Panc1 (cell line): Measurements from ENCODE around the gene CTNNA1. TPM values are rescaled to one million over a fixed set of nuclear protein-coding genes. Genes with fewer than 3 reads are reported as not detected.

Source experiments
- ATAC-seq: fragments of 200-7000 bp; cut with Tn5 transposase; 2 replicates; pipeline ENCODE4 v1.9.1; 2020; ENCODE audit warnings: mild to moderate bottlenecking, moderate library complexity
- BruUV-seq: library from RNA; stranded (reverse); fragments of 400-500 nt; replicated peaks from 2 replicates; lab custom pipeline; 2021; lab: Mats Ljungman, UMichigan
- CTCF ChIA-PET: fragments of 300-600 bp; sonication (Branson Sonifier 250); formaldehyde crosslinking; loops from one replicate; lab custom pipeline; 2022; ENCODE audit warnings: antibody characterized with exemption; lab: Charles Lee
- POLR2A ChIA-PET: fragments of 300-600 bp; sonication (Branson Sonifier 250); formaldehyde crosslinking; loops from one replicate; lab custom pipeline; 2022; ENCODE audit warnings: antibody characterized with exemption; lab: Charles Lee
- DNase-seq: peaks from one replicate; pipeline ENCODE4 v3.0.0-alpha.2; 2010; ENCODE audit warnings: low read depth, low spot score
- H3K27ac ChIP-seq: 2 replicates; pipeline ENCODE4 v1.5.1; 2011; ENCODE audit warnings: mild to moderate bottlenecking, low read length, inconsistent platforms
- H3K27me3 ChIP-seq: fragments of 200-500 bp; sonication (Bioruptor generic); 2 replicates; pipeline ENCODE4 v1.6.0; 2014; ENCODE audit warnings: low read length, inconsistent platforms; ENCODE audit not compliant: control insufficient read depth, insufficient read depth
- H3K36me3 ChIP-seq: fragments of 200-500 bp; sonication (Bioruptor generic); 2 replicates; pipeline ENCODE4 v1.5.1; 2014; ENCODE audit warnings: inconsistent platforms, mild to moderate bottlenecking, low read length, moderate library complexity; ENCODE audit not compliant: control insufficient read depth, insufficient read depth
- H3K4me1 ChIP-seq: 2 replicates; pipeline ENCODE4 v1.5.1; 2011; ENCODE audit warnings: inconsistent platforms, mild to moderate bottlenecking, low read length, moderate library complexity; ENCODE audit not compliant: control insufficient read depth, insufficient read depth
- H3K4me3 ChIP-seq, 2 experiments: 2 replicates each; pipeline ENCODE4 v1.5.1; 2011 to 2012; ENCODE audit warnings: low read depth in 2 of 2, low read length in 2 of 2, mild to moderate bottlenecking in 2 of 2, inconsistent platforms in 1 of 2, moderate library complexity in 1 of 2
- H3K9me3 ChIP-seq: fragments of 200-500 bp; sonication (Bioruptor generic); 2 replicates; pipeline ENCODE4 v1.5.1; 2014; ENCODE audit warnings: low read depth, mild to moderate bottlenecking, inconsistent platforms, low read length, moderate library complexity; ENCODE audit not compliant: control insufficient read depth, insufficient read depth
- CTCF ChIP-seq: fragments of 450-650 bp; IDR thresholded peaks from 2 replicates; pipeline ENCODE4 v1.5.1; 2017; ENCODE audit warnings: mild to moderate bottlenecking
- POLR2AphosphoS5 ChIP-seq: IDR thresholded peaks from 2 replicates; pipeline ENCODE4 v1.6.1; 2012; ENCODE audit warnings: mild to moderate bottlenecking, low read depth, low read length, moderate library complexity
- SIN3A ChIP-seq: IDR thresholded peaks from 2 replicates; pipeline ENCODE4 v1.6.1; 2012; ENCODE audit warnings: low read depth, mild to moderate bottlenecking, low read length, moderate library complexity, borderline replicate concordance; ENCODE audit not compliant: insufficient read depth
- TCF7L2 ChIP-seq: IDR thresholded peaks from 2 replicates; pipeline ENCODE4 v1.6.1; 2011; ENCODE audit warnings: mild to moderate bottlenecking, low read depth, low read length, inconsistent platforms
- in situ Hi-C: cut with HindIII; loops from 2 replicates; pipeline ENCODE4 v1.10.0; 2016; ENCODE audit warnings: low sequenced_read_pairs, low pct_unique_long_range_greater_than_20kb
- intact Hi-C: fragments of 100-400 bp; cut with micrococcal nuclease; formaldehyde crosslinking; loops from one replicate; pipeline ENCODE4 v1.10.0; 2022; ENCODE audit not compliant: unreplicated experiment
- total RNA-seq: library from RNA; stranded (reverse); gene quantifications from one replicate; pipeline ENCODE4 v1.2.1, GENCODE V29; 2021; ENCODE audit not compliant: unreplicated experiment
- TF ChIP-seq, protein P1 (sequence below), 2 experiments: IDR thresholded peaks; 2 replicates each; pipeline ENCODE4 v1.6.1; 2011 to 2012; ENCODE audit warnings: low read depth in 2 of 2, control low read depth in 1 of 2, low read length in 1 of 2, mild to moderate bottlenecking in 1 of 2, moderate library complexity in 1 of 2; ENCODE audit not compliant: insufficient read depth in 1 of 2

Gene CTNNA1
- total RNA-seq, 1 experiment from 2014 or later, result 298 TPM

- DNase-seq (no peak), ATAC-seq (no peak)
- no peaks in the 10 kb centered on the region for H3K4me1 ChIP-seq
- in situ Hi-C loops (no loop called here), intact Hi-C loops (no loop called here)
- H3K27me3 ChIP-seq, result no peaks in the 10 kb centered on the region
- POLR2A ChIA-PET, result no interaction called here
- no TSS peak for BruUV-seq
- CTCF ChIA-PET, result no interaction called here
- H3K4me3 ChIP-seq, result no peak overlapping the region
- TF ChIP-seq CTCF, result no peak
- no peak for TF ChIP-seq POLR2AphosphoS5
- TF ChIP-seq, protein P1, sequence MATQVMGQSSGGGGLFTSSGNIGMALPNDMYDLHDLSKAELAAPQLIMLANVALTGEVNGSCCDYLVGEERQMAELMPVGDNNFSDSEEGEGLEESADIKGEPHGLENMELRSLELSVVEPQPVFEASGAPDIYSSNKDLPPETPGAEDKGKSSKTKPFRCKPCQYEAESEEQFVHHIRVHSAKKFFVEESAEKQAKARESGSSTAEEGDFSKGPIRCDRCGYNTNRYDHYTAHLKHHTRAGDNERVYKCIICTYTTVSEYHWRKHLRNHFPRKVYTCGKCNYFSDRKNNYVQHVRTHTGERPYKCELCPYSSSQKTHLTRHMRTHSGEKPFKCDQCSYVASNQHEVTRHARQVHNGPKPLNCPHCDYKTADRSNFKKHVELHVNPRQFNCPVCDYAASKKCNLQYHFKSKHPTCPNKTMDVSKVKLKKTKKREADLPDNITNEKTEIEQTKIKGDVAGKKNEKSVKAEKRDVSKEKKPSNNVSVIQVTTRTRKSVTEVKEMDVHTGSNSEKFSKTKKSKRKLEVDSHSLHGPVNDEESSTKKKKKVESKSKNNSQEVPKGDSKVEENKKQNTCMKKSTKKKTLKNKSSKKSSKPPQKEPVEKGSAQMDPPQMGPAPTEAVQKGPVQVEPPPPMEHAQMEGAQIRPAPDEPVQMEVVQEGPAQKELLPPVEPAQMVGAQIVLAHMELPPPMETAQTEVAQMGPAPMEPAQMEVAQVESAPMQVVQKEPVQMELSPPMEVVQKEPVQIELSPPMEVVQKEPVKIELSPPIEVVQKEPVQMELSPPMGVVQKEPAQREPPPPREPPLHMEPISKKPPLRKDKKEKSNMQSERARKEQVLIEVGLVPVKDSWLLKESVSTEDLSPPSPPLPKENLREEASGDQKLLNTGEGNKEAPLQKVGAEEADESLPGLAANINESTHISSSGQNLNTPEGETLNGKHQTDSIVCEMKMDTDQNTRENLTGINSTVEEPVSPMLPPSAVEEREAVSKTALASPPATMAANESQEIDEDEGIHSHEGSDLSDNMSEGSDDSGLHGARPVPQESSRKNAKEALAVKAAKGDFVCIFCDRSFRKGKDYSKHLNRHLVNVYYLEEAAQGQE (IDR thresholded peaks at IDR 0.05; ENCODE audit: insufficient read depth in 1 of 2, low read depth in 2 of 2, low read length in 1 of 2), result no peak
- TF ChIP-seq SIN3A, result no peak
- TF ChIP-seq TCF7L2, result no peak
- no peaks in the 10 kb centered on the region for H3K9me3 ChIP-seq
- H3K36me3 ChIP-seq, result no peaks in the 10 kb centered on the region
- no peak overlapping the region for H3K27ac ChIP-seq
Observed at GRCh38 chr5:138738399-138738798, 14.8 kb upstream of the CTNNA1 start.

GRCh38 chr5:138739938-138740337 lies 13.3 kb upstream of the CTNNA1 start:
- intact Hi-C loops, result loop anchor here (10.0 kb wide), 1 partner anchor 95 kb away; no protein-coding TSS in a partner anchor
- H3K27ac ChIP-seq, result no peak overlapping the region
- no peak for DNase-seq
- H3K4me3 ChIP-seq, result no peak overlapping the region
- in situ Hi-C loops, result no loop called here
- H3K4me1 ChIP-seq, result no peaks in the 10 kb centered on the region
- TF ChIP-seq SIN3A (no peak), POLR2AphosphoS5 (no peak), CTCF (no peak), TCF7L2 (no peak)
- TF ChIP-seq, protein P1 (IDR thresholded peaks at IDR 0.05; ENCODE audit: insufficient read depth in 1 of 2, low read depth in 2 of 2, low read length in 1 of 2), result no peak
- no peak for ATAC-seq
- no peaks in the 10 kb centered on the region for H3K27me3 ChIP-seq
- H3K36me3 ChIP-seq, result no peaks in the 10 kb centered on the region
- CTCF ChIA-PET, result no interaction called here
- no TSS peak for BruUV-seq
- H3K9me3 ChIP-seq, result no peaks in the 10 kb centered on the region
- POLR2A ChIA-PET, result no interaction called here
